ENCODE measurements around the gene DAP.

The DAP gene

DNA sequence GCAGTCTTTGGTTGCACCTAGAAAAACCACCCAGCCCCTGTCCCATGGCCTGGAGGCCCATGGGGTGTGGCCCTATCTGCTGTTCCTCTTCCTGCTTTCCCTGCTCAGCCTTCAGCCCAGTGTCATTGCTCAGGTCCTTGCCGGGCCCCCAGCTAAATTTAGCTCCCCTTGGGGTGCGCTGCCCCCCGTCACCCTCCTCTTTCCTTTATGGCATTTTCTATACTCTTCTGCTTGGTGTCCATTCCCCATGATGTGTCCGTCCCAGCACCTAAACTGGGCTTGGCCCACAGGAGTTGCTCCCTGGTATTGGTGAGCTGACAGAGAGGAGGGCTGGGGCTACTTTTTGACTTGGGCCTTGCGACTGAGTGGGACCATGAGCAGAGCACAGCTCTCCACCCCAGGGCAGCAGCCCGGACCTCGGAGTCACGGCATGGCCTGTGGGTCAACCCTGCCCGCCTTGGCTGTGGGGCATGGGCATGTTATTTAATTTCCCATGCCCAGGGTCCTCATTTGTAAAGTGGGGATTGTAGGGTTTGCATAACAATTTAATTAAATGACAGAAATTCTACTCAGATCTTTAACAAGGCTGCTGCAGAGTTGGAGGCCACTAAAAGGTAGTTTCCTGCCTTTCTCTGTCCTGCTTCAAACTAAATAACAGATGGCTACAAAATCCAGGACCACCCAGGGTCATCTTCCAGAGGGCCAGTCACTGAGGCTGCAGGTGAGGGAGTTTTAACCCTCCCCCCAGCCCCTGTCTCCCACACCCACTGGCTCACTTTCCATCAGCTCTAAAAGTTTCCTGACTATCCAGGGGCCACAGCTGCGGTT, 98.2 kb downstream of the DAP start:
- Histone ChIP-seq H3K27ac (no peak overlapping the region), H3K4me3 (no peak overlapping the region)

- no peak overlapping the region for H3K4me3 ChIP-seq
- H3K27ac ChIP-seq, result no peak overlapping the region
These were observed 99.0 kb downstream of the DAP start for GRCh38 chr5:10662083-10662482.

DNA sequence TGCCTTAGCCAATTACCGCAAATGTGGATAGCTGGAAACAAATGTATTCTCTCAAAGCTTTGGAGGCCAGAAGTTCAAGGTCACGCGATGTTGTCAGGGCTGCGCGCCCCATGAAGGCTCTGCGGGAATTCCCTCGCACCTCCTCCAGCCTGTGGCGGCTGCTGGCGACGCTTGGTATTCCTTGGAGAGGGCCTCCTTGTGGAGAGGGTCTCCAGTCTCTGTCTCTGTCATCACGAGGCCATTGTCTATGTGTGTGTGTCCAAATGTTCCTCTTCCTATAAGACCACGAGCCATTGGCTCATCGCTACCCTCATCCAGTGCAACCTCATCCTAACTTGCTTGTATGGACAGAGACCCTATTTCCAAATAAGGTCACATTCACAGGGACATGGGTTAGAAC, 99.6 kb downstream of the DAP start:
- Histone ChIP-seq H3K27ac (no peak overlapping the region), H3K4me3 (no peak overlapping the region)

- Histone ChIP-seq H3K4me3 (no peak overlapping the region), H3K27ac (no peak overlapping the region)
These were observed 100.2 kb downstream of the DAP start for GRCh38 chr5:10660720-10661387.

- Histone ChIP-seq H3K4me3 (no peak overlapping the region), H3K27ac (no peak overlapping the region)
These were observed 100.9 kb downstream of the DAP start for GRCh38 chr5:10660135-10660534.

DNA sequence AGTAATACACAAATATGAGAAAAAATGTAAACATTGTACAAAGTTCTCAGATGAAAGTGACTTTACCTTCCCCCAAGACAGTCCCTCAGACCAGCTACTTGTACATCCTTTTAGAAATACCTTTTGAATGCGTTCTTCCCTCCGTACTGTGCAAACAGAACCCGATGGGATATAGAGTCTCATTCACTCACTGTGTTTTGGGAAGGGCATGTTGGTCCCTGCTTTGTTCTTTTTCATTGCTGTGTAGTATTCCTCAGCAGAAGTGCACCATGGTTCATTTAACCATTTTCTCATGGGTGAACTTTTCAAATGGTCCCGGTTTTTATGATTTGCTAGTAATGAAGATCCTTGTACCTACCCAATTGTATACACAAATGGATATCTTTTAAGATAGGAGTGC, 102.8 kb downstream of the DAP start:
- H3K4me3 ChIP-seq, result no peak overlapping the region

GRCh38 chr5:10655972-10656830, 104.8 kb downstream of the DAP start:
- Histone ChIP-seq H3K27ac (no peak overlapping the region), H3K4me3 (no peak overlapping the region)

More for the DNA sequence above, 102.8 kb downstream of the DAP start:
- H3K27ac ChIP-seq, result no peak overlapping the region

DNA sequence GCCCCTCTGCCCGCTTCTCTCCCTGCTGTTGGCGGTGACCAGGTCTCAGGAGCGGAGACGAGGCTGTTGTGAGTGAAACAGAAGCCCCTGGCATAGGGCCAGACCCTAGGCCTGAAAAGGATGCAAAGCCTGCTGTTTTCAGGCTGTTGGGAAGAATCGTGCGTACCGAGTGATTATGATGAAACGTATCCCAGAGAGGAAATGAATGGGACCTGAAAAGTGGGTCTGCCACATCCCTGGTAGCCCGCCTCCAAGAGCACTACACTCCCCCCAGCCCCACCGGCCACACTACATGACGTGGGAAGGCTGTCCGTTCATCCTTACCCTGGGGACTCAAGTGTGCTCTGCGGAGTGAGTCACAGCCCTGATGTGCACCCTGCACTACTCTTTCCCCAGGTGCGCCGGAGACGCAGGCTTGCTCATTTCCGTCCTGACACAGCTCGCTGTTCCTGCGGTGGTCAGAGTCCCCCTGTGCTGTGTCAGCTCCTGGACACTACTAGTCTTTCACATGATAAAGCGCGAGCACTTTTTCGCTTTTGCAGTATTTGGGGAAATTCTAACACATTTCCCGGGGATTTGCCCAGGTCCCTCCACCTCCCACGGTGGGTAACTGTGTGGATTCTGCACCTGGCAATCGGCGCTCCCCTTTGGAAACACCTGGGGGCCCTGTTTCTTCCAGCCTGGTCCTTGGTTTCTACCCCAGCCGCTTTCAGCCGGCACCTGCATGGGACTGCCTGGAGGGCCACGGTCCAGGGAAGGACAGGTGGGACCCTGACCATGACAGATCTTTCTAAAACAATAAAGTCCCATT, 105.7 kb downstream of the DAP start:
- Histone ChIP-seq H3K27ac (no peak overlapping the region), H3K4me3 (no peak overlapping the region)

DNA sequence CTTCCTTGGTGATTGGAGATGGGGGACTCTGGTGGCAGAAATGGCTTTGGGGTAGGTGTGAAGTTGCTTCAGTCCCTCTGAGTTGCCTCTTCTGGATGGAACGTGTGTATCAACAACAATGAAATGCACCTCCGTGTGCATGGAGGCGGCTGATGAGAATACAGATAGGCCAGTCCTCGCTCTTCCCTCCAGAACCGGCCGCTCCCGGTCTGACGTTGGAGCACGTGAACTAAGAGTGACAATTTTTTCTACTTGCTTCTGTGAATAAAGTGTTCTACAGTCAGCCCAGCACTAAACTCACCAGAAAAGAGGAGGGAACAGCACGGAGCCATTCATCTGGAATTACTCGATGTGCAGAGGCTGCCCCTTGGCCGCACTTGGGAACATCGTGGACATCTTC, 106.5 kb downstream of the DAP start:
- Histone ChIP-seq H3K4me3 (no peak overlapping the region), H3K27ac (no peak overlapping the region)

- no peak overlapping the region for H3K27ac ChIP-seq
- no peak overlapping the region for H3K4me3 ChIP-seq
These were observed 107.2 kb downstream of the DAP start for GRCh38 chr5:10653751-10654400.

DNA sequence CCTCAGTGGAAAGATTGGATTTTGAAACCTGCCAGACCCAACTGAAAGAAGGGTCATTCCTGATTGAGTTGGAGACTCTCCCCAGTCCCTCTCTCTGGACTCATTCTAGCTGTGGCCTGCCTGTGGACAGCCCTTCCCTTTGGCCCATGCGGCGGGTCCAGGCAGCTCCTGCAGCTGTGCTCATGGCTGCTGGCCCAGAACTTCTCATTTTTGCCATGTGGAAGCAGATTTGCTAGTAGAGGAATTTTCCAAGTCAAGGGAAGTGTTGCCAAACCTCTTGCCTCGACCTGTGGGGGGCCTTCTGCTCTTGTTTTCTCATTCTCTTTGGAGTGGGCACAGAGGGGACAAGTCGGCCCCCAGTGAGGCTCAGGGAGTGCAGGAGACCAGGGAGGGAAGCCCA, 108.0 kb downstream of the DAP start:
- H3K27ac ChIP-seq, result no peak overlapping the region
- H3K4me3 ChIP-seq, result no peak overlapping the region

DNA sequence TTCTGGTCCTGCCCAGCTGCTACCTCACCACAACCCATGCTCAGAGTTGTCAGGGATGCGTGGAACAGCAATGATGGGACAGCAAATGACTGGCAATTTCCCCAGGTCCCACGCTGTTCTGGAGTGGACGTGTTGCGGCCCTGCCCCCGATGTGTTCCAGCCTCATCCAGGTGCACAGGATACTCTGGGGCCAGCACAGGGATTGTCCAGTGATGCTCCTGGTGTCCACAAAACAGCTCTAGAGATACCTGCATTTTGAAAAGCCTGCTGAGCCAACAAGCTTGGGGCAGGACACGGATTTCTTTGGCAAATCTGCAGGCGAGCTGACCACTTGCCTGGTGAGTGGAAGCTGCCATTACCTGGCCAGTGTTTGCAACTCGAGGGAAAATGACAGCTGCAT, 108.4 kb downstream of the DAP start:
- Histone ChIP-seq H3K27ac (no peak overlapping the region), H3K4me3 (no peak overlapping the region)

- H3K27ac ChIP-seq, result no peak overlapping the region
These were observed 108.9 kb downstream of the DAP start for GRCh38 chr5:10652151-10652550.

GRCh38 chr5:10649666-10650380, 111.2 kb downstream of the DAP start:
- H3K27ac ChIP-seq, result no peak overlapping the region
- H3K4me3 ChIP-seq, result no peak overlapping the region

More at GRCh38 chr5:10652151-10652550, 108.9 kb downstream of the DAP start:
- H3K4me3 ChIP-seq, result no peak overlapping the region

DNA sequence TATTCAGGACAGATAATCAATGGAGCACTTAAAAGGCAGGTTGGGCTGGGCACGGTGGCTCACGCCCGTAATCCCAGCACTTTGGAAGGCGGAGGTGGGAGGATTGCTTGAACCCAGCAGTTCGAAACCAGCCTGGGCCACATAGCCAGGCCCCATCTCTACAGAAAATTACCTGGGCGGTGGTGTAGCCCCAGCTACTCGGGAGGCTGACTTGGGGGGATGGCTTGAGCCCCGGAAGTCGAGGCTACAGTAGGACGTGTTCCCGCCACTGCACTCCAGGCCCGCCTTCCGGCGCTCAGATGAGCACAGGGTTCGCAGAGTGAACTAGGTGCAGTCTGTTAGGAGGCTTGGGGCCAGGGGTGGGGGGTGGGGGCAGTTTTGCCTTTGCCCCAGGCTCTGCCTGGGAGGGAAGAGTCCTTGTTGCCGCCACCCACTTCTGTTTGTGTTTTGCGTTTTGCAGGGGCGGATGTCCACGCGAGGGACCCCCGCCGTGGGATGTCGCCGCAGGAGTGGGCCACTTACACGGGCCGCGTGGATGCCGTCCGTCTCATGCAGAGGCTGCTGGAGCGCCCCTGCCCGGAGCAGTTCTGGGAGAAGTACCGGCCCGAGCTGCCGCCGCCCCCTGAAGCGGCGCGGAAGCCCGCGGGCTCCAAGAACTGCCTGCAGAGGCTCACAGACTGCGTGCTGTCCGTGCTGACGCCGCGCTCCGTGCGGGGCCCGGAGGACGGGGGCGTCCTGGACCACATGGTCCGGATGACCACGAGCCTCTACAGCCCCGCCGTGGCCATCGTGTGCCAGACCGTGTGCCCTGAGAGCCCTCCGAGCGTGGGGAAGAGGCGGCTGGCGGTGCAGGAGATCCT, 112.0 kb downstream of the DAP start:
- Histone ChIP-seq H3K27ac (no peak overlapping the region), H3K4me3 (no peak overlapping the region)

DNA sequence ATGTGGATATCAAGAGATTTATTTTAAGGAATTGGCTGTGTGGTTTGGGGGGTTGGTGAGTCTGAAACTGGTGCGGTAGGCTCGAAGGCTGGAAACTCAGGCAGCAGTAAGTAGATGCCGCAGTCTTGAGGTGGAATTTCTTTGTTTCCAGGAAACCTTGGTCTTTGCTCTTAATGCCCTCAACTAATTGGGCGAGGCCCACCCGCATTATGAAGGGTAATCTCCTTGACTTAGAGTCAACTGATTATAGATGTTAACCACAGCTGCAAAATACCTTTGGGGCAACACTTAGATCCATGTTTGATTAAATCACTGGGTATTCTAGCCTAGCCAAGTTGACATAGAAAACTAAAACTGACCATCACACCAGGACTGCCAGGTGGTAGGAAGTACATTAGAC, 113.4 kb downstream of the DAP start:
- no peak overlapping the region for H3K27ac ChIP-seq
- no peak overlapping the region for H3K4me3 ChIP-seq

DNA sequence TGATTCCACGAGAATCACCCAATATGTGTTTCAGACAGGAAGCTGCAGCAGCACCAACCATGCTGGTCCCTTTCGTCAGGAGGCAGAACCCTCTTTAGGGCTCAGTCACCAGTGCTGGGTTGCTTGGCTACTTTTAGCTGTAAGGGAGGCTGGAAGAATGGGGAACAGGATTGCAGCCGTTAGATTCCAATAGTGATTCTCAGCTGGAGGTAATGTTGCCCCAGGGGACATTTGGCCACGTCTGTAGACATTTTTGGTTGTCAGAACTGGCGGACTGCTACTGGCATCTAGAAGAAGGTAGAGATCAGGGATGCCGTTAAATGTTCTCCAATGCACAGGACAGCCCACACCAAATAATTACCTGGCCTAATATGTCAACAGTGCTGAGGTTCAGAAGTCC, 115.4 kb downstream of the DAP start:
- no peak overlapping the region for H3K27ac ChIP-seq
- H3K4me3 ChIP-seq, result no peak overlapping the region

DNA sequence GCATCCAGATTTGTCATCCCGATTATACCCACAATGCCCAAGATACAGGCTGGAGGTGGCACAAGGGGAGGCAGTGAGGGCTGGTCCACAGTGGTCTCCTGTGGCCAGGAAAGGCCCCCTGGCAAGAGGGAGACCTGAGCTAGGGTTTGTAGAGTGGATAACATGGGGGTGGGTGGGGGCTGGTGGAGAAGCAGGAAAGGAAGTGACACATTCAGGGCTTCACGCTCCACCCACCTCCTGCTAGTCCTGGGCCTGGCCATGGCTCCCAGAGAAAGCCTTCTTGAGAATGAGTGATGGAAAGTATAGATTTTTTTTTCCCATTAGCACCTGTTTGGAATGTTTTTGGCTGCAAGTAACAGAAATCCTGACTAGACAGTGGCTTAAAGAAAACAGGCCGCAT, 115.9 kb downstream of the DAP start:
- Histone ChIP-seq H3K27ac (no peak overlapping the region), H3K4me3 (no peak overlapping the region)
